NCI-H128 (cell line): Measurements from ENCODE around the gene NAALADL2.
"Not testable (repeated sequence)": the region's sequence is repeated elsewhere in the genome, so short reads cannot be mapped to it uniquely, and the experiment has no call there.

Experiments used
- DNase-seq: peaks from one replicate; lab custom pipeline; 2025; ENCODE audit not compliant: unreplicated experiment; lab: John Stamatoyannopoulos, UW

NAALADL2 gene

DNA sequence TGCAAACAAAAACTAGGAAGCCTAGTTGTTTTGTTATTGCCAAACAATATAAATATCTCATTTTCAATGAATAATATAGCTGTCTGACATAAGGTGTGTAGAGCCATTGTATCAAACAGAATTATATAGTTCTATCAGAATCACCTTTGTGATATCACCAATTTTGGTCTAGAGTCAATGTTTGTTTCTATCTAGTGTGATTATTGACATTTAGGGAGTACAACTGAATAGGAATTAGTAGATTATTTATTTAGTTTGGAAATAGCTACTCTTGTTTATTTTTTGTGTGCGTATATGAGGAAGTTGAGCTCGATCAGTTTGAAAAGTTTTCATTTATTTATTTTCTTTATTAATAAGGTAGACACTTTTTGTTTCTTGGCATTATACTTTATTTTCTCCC is 389.7 kb downstream of the NAALADL2 start:
- no peak for DNase-seq

DNA sequence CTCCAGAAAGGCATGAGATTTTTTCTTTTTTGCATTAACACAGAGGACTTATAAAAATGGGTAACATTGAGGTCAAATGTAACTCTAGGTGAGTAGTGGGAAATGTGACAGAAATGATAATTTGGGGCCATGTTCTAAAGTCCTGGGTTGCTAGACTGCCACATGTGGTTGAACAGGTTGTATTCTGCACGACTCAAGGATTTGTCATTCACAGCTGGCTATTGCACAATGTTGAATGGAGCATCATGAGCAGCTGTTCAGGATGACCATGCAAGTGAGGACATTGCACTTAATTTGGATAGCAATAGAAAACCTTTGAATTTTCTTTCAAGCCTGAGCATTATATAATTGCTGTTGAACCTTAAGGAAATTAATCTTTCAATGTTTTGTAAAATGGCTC is 396.6 kb downstream of the NAALADL2 start:
- no peak for DNase-seq

GRCh38 chr3:175257123-175257522 is 398.0 kb downstream of the NAALADL2 start:
- no peak for DNase-seq

GRCh38 chr3:175258763-175259162 is 399.6 kb downstream of the NAALADL2 start:
- DNase-seq: no peak

GRCh38 chr3:175260145-175260794 is 401.1 kb downstream of the NAALADL2 start:
- DNase-seq: no peak

DNA sequence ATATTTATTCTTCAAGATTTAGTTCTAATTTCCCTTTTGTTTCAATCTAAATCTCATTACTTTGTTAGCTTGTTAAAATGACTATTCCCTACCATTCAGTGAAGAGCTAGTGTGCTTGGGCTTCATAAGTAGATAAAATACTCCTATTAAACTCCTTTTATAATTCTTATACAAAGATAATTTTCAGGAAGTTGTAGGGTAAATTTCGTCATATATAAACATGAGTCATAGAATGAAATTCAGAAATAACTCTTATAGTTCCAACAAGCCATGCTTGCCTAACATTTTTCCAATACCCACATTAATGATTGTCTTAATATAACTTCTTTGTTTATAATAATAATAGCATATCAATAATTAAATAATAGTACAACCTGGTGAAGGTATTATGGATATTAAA is 407.3 kb downstream of the NAALADL2 start:
- no peak for DNase-seq

DNA sequence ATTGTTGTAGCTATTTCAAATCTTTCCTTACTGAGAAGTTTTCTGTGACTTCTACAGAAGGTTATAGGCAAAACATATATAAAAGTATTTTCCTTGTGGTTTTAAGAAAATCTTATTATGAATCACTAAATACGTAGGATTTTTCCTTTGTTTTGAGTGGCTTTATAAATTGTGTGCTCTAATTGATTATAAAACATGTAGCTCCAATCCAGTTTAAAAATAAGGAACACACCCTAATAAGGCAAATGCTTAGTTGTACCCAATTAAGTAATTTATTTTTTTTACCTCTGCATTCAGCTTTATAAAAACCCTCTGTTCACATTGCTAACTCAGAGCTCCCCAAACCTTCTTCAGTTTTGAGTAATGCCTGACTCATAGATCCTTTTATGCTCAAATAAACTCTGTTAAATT is 408.0 kb downstream of the NAALADL2 start:
- no peak for DNase-seq

DNA sequence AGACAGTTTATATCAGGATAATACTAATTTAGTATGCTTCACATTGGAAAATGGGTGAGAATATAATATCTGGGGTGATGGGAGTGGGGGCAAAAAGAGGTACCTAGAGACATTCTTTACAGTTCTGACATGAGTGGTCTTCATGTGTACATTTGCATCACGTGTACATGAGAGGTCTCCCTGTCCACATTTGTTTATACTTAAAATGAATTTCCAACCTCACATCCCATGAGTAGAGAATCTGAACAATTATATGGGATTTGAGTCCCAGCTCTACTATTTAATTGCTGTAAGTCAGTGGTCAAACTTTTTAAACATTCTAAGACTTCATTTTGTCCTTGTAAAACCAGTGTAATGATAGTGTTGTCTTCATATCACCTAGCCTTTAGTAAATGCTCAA is 408.4 kb downstream of the NAALADL2 start:
- no peak for DNase-seq

- no peak for DNase-seq
These were observed 410.3 kb downstream of the NAALADL2 start for GRCh38 chr3:175269394-175269793.

DNA sequence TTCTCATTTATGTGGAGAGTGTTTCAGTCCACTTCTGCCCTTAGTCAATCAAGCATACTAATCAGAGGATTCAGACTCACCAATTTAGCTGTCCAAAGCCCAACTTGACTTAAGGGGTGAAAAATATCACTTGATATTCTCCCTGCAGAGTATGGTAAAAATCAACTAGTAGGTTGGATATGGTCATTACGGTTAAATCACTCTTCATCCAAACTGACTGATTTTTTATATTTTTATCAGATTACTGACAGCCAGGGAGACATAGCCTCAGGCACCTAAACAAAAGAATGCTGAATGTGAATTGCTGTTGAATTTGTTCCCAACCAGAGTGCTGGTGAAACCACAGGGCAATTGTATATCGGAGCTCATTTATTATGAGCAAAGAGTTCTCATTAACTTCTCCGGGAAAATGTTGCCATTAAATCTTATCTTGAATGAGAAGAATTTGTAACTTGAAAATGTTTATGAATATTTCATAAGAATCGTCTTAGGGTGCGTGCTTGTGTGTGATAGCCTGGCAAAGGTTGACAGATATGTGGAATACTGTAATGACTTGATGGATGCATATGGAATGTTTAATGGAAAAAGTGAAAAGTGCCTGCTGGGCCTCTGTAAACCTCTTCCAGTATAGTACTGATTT is 411.2 kb downstream of the NAALADL2 start:
- no peak for DNase-seq

DNA sequence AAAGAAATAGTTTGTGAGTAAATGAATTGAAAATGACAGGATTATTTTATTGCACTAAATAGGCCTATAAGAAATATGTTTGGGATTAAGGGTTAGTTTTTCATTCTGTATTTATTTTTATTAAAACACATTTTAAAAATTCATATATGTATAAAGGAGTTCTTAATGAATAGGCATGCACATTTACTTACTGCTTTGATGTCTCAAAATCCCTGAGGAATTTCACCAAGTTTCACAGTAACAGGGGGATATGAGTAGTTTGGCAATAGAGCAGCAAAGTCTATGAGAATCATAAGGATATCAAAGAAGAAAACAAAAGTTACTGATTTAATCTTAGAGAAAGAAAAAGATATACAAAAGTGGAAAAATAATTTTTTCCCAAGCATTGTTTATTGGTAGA is 411.7 kb downstream of the NAALADL2 start:
- DNase-seq: no peak

- not testable (repeated sequence) for DNase-seq
These were observed 412.3 kb downstream of the NAALADL2 start for GRCh38 chr3:175271465-175271864.

- DNase-seq: no peak
These were observed 413.3 kb downstream of the NAALADL2 start for GRCh38 chr3:175272392-175272791.

DNA sequence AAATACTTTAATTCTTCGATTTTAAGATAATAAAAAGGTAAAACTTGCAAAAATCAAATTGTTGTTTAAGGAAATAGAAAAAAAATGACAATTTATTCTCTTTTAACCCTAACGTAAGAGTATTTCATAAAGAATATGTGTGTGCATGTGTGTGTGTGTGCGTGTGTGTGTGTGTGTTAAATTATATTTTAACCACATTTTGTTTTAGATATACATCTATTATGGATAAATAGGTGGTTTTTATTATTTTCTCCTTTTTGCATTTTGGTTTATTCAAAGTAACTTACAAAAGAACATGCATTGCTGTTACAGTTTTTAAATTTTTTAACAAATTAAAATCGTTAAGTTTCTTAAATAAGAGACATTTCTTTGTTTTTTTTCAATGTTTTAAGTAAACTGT is 414.4 kb downstream of the NAALADL2 start:
- no peak for DNase-seq

- peak; percentile 26 for DNase-seq
These were observed 414.9 kb downstream of the NAALADL2 start for GRCh38 chr3:175274056-175274455.

DNA sequence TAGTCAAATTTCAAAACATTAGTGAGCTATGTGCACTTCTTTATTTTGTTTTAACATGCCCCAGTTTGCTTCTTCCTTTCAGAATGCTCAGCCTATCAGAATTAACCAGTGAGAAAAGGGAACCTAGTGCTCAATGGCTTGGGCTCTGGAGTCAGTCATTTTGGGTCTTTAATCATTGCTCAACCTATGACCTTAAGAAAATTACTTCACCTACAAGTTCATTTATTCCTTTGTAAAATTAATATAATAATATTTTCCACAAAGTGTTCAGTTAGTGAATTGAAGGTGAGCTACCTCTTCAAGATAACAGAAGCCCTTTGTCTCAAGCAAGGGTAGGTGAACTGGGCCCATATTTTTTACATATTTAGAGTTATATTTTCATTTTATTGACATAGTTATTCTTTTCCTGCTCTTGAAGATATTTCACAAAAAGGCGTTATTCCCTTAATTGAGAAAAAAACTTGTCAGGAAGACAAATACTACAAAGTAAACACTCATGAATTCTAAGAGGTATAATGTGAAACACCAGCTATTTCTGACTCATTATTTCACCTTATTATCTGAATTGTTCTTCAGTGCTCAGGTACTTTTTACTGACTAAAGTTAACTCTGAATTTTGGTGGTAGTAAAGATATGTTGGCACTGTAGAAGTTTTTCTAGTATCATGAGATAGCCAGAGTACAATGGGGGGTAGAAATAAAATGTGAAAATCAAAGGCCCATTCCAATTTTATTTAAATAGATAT is 415.5 kb downstream of the NAALADL2 start:
- DNase-seq: no peak

GRCh38 chr3:175278680-175279079 is 419.5 kb downstream of the NAALADL2 start:
- DNase-seq: no peak

- DNase-seq: no peak
These were observed 420.3 kb downstream of the NAALADL2 start for GRCh38 chr3:175279457-175279856.

GRCh38 chr3:175279911-175280310 is 420.8 kb downstream of the NAALADL2 start:
- no peak for DNase-seq

DNA sequence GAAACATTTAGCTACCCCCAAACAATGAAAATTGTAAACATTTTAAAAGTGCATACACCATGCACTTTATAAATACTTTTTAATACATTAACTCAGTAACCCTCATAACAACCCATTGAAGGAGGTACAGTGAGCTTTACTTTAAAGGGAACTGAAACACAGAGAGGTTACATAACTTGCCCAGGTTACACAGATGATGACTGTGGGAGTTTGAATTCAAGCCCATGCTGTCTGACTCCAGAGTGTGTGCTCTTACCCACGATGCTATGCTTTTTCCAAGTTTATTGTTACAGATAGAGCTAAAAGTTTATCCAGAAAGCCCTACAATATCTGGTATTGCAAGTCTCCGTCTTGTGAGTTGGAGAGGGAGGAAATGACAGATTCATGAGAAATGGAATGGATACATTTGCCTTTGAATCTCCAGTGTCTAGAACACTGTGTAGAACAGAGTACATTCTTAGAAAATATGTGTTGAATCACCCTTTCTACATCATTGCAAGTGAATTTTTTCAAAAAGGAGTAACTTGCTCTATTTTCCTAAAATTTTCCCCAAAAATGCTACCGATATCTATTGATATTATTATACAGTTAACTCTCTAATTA is 428.3 kb downstream of the NAALADL2 start:
- DNase-seq: no peak

GRCh38 chr3:175288621-175289020 is 429.5 kb downstream of the NAALADL2 start:
- DNase-seq: no peak

- DNase-seq: no peak
These were observed 435.7 kb downstream of the NAALADL2 start for GRCh38 chr3:175294793-175295192.
